HG03432 (cell line): ENCODE data around the gene TRAPPC4.
"Not testable (repeated sequence)": the region's sequence is repeated elsewhere in the genome, so short reads cannot be mapped to it uniquely, and the experiment has no call there.

Source experiments
- ATAC-seq: cut with Tn5 transposase; IDR thresholded peaks from one replicate; pipeline ENCODE4 v1.9.1; 2021; ENCODE audit warnings: mild to moderate bottlenecking, moderate library complexity; ENCODE audit not compliant: unreplicated experiment

TRAPPC4 gene

GRCh38 chr11:119030329-119031047 is 11.9 kb downstream of the TRAPPC4 start, which contains the start of gene SLC37A4:
SLC37A4 (minus strand) TSS chr11:119030877.
- ATAC-seq, result peak; percentile 87

DNA sequence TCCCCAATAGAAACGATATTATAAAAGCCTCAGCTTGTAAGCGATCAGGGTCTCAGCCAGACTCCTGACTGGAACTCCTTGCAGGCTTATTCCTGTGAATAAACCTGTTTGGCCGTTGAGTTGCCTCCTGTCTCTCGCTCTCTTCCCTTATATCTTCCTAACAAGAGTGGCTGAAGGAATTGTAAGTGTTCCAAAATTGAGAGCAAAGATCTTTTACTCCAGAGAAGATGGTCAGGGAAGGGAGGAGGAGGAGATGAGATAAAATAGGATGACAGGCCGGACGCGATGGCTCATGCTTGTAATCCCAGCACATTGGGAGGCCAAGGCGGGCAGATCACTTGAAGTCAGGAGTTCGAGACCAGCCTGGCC is 13.3 kb downstream of the TRAPPC4 start:
- ATAC-seq, result no peak

DNA sequence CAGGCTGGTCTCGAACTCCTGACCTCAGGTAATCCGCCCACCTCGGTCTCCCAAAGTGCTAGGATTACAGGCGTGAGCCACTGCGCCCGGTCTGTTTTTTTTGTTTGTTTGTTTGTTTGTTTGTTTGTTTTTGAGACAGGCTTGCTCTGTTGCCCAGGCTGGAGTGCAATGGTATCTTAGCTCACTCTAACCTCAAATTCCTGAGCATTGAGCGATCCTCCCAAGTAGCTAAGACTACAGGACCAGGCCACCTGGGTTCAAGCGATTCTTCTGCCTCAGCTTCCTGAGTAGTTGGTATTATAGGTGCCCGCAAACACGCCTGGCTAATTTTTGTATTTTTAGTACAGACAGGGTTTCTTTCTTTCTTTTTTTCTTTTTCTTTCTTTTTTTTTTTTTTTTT is 14.9 kb downstream of the TRAPPC4 start:
- ATAC-seq, result not testable (repeated sequence)

DNA sequence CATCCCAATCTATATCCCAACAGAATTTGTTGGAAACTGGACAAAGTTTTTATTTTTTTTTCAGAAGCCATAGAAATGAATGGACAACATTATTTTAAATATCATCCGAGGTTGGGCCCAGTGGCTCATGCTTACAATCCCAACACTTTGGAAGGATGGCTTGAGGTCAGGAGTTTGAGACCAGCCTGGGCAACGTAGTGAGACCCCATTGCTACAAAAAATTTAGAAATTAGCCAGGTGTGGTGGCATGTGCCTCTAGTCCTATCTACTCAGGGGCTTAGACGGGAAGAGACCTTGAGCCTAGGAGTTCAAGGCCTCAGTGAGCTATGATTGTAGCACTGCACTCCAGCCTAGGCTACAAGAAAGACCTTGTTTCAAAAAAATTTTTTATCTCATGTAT is 16.2 kb downstream of the TRAPPC4 start:
- ATAC-seq, result no peak

DNA sequence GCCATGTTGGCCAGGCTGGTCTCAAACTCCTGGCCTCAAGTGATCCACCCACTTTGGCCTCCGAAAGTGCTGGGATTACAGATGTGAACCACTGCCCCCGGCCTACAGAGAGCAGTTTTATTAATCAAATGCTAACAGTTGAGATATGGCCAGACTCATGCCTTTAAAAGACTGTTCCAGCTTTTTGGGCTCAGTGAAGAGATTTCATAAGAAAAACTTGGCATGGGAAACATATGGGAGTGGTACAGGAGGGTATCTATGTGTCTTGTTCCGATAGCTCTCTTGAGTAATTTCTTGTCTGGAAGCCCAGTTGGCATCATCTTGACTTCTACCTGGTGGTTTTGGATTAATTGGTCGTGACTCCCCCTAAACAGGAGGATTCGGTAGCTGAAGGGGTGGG is 20.3 kb downstream of the TRAPPC4 start:
- no peak for ATAC-seq

DNA sequence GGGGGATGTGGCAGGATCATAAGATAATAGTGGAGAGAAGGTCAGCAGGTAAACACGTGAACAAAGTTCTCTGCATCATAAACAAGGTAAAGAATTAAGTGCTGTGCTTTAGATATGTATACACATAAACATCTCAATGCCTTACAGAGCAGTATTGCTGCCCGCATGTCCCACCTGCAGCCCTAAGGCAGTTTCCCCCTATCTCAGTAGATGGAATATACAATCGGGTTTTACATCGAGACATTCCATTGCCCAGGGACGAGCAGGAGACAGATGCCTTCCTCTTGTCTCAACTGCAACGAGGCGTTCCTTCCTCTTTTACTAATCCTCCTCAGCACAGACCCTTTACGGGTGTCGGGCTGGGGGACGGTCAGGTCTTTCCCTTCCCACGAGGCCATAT is 20.9 kb downstream of the TRAPPC4 start:
- ATAC-seq, result not testable (repeated sequence)

DNA sequence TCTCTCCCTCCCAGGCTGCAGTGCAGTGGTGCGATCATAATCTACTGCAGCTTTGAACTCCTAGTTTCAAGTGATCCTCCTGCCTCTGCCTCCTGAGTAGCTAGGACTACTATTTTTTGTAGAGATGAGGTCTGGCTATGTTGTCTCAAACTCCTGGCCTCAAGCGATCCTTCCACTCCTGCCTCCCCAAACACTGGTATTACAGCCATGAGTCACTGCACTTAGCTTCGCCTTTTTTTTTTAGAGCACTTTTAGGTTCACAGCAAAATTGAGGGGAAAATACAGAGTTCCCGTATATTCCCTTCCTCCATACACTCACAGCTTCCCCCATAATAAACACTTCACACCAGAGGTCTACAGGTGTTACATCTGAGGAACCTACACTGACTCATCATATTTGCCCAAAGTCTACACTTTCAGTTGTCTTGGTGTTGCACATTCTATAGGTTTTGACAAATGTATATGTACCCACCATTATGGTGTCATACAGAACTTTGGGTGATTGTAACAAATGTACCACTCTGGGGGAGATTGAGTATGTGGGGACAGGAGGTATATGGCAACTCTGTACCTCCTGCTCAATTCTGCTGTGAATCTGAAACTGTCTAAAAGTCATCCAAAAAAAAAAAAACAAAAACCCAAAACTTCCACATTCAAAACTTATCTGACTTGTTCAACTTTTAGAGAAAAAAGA is 23.4 kb downstream of the TRAPPC4 start:
- ATAC-seq, result no peak

DNA sequence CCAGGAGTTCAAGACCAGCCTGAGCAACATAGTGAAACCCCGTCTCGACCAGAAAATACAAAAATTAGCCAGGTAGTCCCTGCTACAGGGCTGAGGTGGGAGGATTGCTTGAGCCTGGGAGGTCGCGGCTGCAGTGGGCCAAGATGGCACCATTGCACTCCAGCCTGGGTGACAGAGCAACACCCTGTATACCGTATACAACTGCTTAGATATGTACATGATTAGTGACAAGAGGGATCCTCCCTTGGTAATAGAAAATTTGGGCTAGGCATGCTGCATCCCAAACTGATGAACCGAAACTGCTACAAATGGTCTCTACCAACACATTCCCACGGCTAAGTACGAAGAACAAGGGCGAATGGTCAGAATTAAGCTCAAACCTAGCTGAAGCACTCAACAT is 24.4 kb downstream of the TRAPPC4 start:
- ATAC-seq, result no peak

GRCh38 chr11:119044708-119045107 is 26.1 kb downstream of the TRAPPC4 start:
- no peak for ATAC-seq

GRCh38 chr11:119046489-119046888 is 27.9 kb downstream of the TRAPPC4 start:
- ATAC-seq, result no peak

DNA sequence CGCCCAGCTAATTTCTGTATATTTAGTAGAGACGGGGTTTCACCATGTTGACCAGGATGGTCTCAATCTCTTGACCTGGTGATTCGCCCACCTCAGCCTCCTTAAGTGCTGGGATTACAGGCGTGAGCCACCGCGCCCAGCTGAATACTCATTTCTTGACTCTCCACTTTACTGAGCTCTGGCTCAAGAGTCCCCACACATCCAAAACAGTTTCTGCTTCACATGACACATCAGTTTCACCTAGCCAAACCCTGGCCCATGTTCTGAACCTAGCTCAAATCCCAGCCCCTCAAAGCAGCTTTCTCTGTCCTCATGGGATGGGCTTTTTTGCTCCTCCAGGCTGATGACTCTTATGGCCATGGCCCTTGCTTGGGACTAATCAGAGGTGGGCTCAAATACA is 28.6 kb downstream of the TRAPPC4 start:
- no peak for ATAC-seq

DNA sequence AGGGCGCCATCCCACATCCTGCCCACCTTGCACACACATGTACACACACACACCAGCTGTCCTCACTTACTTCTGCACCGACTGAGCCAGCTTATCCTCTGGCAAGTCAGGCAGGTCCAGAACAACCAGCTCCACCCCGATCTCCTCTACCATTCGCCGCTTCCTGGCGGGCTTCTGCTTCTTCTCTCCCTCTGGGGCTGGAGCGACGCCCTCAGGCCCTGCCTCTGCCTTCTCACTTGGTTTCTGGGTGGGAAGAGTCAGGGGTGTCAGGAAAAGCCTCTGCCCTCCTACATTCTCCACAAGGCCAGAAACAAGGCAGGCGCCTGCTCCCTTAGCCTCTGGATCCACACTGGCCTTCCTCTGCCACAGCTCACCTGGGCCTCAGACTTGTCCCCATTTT is 30.1 kb downstream of the TRAPPC4 start:
- no peak for ATAC-seq

DNA sequence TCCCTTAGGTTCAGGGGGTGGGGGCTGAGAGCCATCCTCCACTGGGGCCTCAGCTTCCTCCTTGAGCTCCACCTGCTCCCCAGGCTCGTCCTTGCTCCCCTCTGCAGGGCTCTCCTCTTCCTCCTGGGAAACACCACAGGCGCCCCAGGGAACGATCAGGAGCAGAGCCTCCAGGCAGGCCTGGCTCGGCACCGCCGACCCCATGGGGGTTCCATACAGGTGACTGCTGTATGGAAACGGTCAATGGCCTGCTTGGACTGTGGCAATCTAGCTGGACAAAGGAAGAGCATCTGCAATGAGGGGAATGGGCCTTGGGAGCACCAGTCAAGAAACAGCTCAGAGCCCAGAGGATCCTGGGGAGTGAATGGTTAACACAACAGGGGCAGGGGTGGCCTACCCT is 30.5 kb downstream of the TRAPPC4 start:
- no peak for ATAC-seq

GRCh38 chr11:119051440-119052162 is 33.0 kb downstream of the TRAPPC4 start:
- ATAC-seq, result peak; percentile 62

- ATAC-seq, result no peak
These were observed 33.7 kb downstream of the TRAPPC4 start for GRCh38 chr11:119052163-119052814.

GRCh38 chr11:119054418-119054817 is 35.9 kb downstream of the TRAPPC4 start:
- no peak for ATAC-seq

- ATAC-seq, result no peak
These were observed 37.3 kb downstream of the TRAPPC4 start for GRCh38 chr11:119055901-119056300.

- ATAC-seq, result peak; percentile 13
These were observed 37.9 kb downstream of the TRAPPC4 start for GRCh38 chr11:119056421-119056999.

DNA sequence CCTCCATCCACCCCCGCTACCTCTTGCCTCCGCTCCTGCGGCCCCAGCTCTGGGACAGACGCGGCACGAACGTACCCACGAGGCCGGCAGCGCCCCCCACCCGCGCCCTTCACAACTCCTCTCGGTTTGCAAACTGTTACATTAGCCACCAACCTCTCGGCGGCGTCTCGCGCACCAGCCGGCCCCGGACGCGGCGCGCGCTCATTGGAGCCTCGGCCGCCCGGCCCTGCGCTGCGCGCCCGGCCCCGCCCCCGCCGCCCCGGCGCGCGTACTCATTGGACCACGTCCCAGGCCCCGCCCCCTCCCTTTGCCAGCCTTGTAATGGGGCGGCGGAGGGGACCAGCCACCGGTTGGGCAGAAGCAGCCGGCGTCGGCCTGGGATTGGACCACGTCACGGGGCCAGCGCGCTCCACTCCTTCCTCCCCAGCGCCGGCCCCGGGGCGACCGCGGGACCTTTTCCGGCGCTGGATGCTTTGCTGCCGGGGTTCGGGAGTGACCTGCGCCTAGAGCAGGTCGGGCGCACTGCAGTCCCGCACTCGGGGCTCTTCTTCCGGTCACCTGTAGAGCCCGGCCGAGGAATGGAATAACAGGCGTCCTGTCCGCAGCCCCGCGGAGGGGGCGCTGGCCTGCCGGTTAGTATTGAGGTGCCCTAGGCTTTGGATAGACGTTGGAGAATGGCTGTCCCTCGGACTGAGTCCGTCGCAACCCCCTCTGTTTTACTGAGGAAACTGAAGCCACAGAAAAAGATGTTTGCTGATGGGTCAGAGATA is 38.6 kb downstream of the TRAPPC4 start, which contains the start of gene HYOU1:
Gene HYOU1, minus strand, starts transcription at position 206 of the 770 bp plus-strand sequence. CDS start 1,045 bp downstream, outside the sequence.
- peak; percentile 91 for ATAC-seq

- ATAC-seq, result not testable (repeated sequence)
These were observed 40.6 kb downstream of the TRAPPC4 start for GRCh38 chr11:119059128-119059527.
